ENCODE data around the gene PACS2.

The PACS2 gene

DNA sequence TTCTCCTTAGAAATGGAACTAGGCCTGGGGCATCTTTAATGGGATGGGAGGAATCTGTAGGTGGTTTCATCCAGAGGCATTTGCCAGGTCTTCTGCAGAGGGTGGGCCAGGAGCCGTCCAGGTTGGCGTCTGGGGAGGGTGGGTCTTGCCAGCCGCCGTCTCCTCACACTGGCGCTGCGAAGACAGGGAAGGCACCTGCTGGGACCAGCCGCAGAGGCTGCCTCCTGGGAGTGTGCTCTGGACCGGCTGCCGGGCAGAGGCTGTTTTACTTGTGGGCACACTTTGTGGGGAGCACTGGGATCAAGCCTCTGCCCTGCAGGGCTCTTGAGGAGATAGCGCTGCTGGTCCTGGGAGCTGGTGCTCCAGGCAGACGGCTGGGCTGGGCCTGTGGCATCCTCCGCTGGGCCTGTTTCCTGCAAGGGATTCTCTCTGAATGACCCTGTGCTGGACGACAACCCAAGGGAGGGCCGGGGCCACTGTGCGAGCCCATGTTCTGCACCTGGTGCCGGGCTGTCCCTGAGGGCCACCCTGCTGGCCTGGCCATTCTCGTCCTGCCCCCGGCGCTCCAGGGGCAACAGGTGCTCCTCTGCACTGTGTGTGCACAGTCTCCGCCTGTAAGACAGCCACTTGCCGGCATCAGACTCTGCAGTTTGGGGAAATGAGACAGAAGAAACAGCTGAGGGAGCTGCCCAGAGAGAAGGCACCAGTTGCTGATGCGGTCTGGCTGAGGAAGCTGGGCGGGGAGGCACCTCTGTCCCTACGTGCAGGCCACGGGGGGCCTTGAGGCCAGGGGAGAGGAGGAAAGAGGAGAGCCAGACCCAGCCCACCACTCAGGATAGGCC lies 73.8 kb downstream of the PACS2 start:
- ChIA-PET POLR2A (no interaction called here), CTCF (interaction anchor here (1.5 to 4.2 kb wide), 4 partner anchors 17 to 144 kb away, joined by 3 to 24 read pairs (median 8); no protein-coding TSS in a partner anchor)
- no peak for TF ChIP-seq CTCF (IDR thresholded peaks at IDR 0.05; ENCODE audit: control extremely low read depth, extremely low read depth, low read depth, missing control alignments)
- no peak for DNase-seq (ENCODE audit: extremely low spot score)

- TF ChIP-seq CTCF (IDR thresholded peaks at IDR 0.05; ENCODE audit: control extremely low read depth, extremely low read depth, low read depth, missing control alignments), result no peak
- ChIA-PET CTCF (interaction anchor here (0.9 to 4.2 kb wide), 5 partner anchors 10 to 143 kb away, joined by 3 to 24 read pairs (median 5); no protein-coding TSS in a partner anchor), POLR2A (interaction anchor here (0.5 kb wide), 1 partner anchor 30 kb away, joined by 3 read pairs; no protein-coding TSS in a partner anchor)
- DNase-seq (ENCODE audit: extremely low spot score), result no peak
Observed at GRCh38 chr14:105388976-105389375, 74.4 kb downstream of the PACS2 start.

DNA sequence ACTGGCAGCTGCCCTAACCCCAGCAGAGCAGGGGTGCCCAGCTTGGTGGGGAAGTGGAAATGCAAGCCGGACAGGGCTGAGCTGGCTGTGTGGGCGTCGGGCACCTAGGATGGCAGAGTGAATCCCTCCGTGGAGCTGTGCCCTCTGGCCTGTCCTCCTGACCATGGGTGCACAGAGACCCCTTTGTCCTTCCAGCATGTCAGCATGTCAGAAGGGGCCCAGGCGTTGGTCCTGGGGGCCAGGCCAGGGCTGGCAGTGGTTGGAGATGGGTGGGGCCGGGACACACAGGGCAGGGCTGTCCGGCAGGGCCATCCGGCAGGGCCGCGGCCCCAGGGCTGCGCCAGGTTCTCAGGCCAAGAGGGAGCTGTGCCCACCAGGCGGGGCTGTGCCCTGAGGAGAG lies 75.0 kb downstream of the PACS2 start:
- ChIA-PET CTCF (interaction anchor here (0.9 to 4.2 kb wide), 5 partner anchors 10 to 100 kb away, joined by 3 to 24 read pairs (median 5); no protein-coding TSS in a partner anchor), POLR2A (interaction anchor here (0.5 kb wide), 1 partner anchor 29 kb away, joined by 3 read pairs; no protein-coding TSS in a partner anchor)
- TF ChIP-seq CTCF (IDR thresholded peaks at IDR 0.05; ENCODE audit: control extremely low read depth, extremely low read depth, low read depth, missing control alignments), result no peak
- DNase-seq (ENCODE audit: extremely low spot score), result no peak

- POLR2A ChIA-PET, result no interaction called here
- CTCF ChIA-PET, result interaction anchor here (0.9 to 4.2 kb wide), 6 partner anchors 11 to 143 kb away, joined by 3 to 24 read pairs (median 5); no protein-coding TSS in a partner anchor
- no peak for TF ChIP-seq CTCF (IDR thresholded peaks at IDR 0.05; ENCODE audit: control extremely low read depth, extremely low read depth, low read depth, missing control alignments)
- no peak for DNase-seq (ENCODE audit: extremely low spot score)
Observed at GRCh38 chr14:105389976-105390848, 75.7 kb downstream of the PACS2 start.

DNA sequence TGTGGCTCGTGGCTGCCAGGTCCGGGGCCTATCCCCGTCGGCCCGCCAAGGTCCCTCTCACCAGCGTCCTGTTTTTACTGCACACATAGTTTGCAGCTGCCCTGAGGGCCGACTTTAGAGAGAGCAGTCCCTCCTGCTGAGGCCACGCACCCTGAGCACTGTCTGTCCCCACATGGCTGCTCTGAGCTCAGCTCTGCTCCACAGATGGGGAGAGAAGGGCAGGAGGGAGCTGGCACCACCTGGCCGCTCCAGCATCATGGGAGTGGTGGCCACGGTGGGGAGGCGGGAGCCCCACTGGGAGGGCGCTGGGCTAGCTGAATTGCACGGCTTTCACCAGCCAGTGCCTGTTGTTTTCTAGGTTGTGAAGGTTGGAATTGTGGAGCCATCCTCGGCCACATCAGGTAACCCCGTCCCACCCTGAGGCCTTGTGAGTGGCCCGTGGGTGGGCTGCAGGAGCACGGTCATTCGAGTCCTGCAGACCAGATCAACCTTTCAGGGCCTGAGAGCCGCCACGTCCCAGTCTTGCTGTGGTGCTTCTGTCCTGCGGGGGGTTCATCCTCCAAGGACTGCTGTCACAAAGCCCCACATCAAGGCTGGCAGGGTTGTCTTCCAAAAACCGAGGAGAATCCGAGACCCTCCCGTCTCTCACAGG lies 76.4 kb downstream of the PACS2 start:
- no peak for DNase-seq (ENCODE audit: extremely low spot score)
- ChIA-PET CTCF (interaction anchor here (0.9 to 4.2 kb wide), 3 partner anchors 20 to 142 kb away, joined by 3 to 24 read pairs (median 5); no protein-coding TSS in a partner anchor), POLR2A (no interaction called here)
- TF ChIP-seq CTCF (IDR thresholded peaks at IDR 0.05; ENCODE audit: control extremely low read depth, extremely low read depth, low read depth, missing control alignments), result no peak

All from GM10248 (cell line).